ENCODE measurements around the gene EPHB1.

Gene EPHB1

GRCh38 chr3:135181408-135181807 is 386.3 kb downstream of the EPHB1 start:
- no peak for DNase-seq (ENCODE audit: low read depth)
- no peak for TF ChIP-seq CTCF (conservative IDR thresholded peaks at IDR 0.05; ENCODE audit: control insufficient read depth, insufficient read depth, low read depth, low read length)
- no peak overlapping the region for H3K4me3 ChIP-seq (ENCODE audit: control insufficient read depth, low read depth, low read length)

- TF ChIP-seq CTCF (conservative IDR thresholded peaks at IDR 0.05; ENCODE audit: control insufficient read depth, insufficient read depth, low read depth, low read length) = no peak
- DNase-seq (ENCODE audit: low read depth) = no peak
- no peak overlapping the region for H3K4me3 ChIP-seq (ENCODE audit: control insufficient read depth, low read depth, low read length)
Observed at GRCh38 chr3:135182364-135182998, 387.4 kb downstream of the EPHB1 start.

- DNase-seq (ENCODE audit: low read depth) = no peak
- TF ChIP-seq CTCF (conservative IDR thresholded peaks at IDR 0.05; ENCODE audit: control insufficient read depth, insufficient read depth, low read depth, low read length) = no peak
- no peak overlapping the region for H3K4me3 ChIP-seq (ENCODE audit: control insufficient read depth, low read depth, low read length)
Observed at GRCh38 chr3:135190658-135191057, 395.6 kb downstream of the EPHB1 start.

GRCh38 chr3:135191708-135192107 is 396.6 kb downstream of the EPHB1 start:
- no peak for DNase-seq (ENCODE audit: low read depth)
- H3K4me3 ChIP-seq (ENCODE audit: control insufficient read depth, low read depth, low read length) = no peak overlapping the region
- TF ChIP-seq CTCF (conservative IDR thresholded peaks at IDR 0.05; ENCODE audit: control insufficient read depth, insufficient read depth, low read depth, low read length) = no peak

GRCh38 chr3:135192929-135193328 is 397.9 kb downstream of the EPHB1 start:
- no peak for TF ChIP-seq CTCF (conservative IDR thresholded peaks at IDR 0.05; ENCODE audit: control insufficient read depth, insufficient read depth, low read depth, low read length)
- peak; percentile 25 for DNase-seq (ENCODE audit: low read depth)
- H3K4me3 ChIP-seq (ENCODE audit: control insufficient read depth, low read depth, low read length) = no peak overlapping the region

- no peak for TF ChIP-seq CTCF (conservative IDR thresholded peaks at IDR 0.05; ENCODE audit: control insufficient read depth, insufficient read depth, low read depth, low read length)
- no peak for DNase-seq (ENCODE audit: low read depth)
- H3K4me3 ChIP-seq (ENCODE audit: control insufficient read depth, low read depth, low read length) = no peak overlapping the region
Observed at GRCh38 chr3:135197246-135197645, 402.2 kb downstream of the EPHB1 start.

- TF ChIP-seq CTCF (conservative IDR thresholded peaks at IDR 0.05; ENCODE audit: control insufficient read depth, insufficient read depth, low read depth, low read length) = no peak
- no peak overlapping the region for H3K4me3 ChIP-seq (ENCODE audit: control insufficient read depth, low read depth, low read length)
- no peak for DNase-seq (ENCODE audit: low read depth)
Observed at GRCh38 chr3:135197856-135198255, 402.8 kb downstream of the EPHB1 start.

Measured in fibroblast of mammary gland (primary cell).